Stimulated activated CD4-positive, alpha-beta T cell treated with anti-CD3 and anti-CD28 coated beads, Interleukin-1b, Interleukin-23, amount 100 ng/mL, for 1 hour (primary cell): ENCODE data around the gene PRKG1.

ENCODE experiments used
- DNase-seq, 2 donors: peaks; one replicate each; pipeline ENCODE4 v3.0.0-alpha.2; 2020; ENCODE audit warnings: low read depth in 2 of 2

Gene PRKG1

GRCh38 chr10:52314822-52315552 lies 1240.7 kb downstream of the PRKG1 start:
- DNase-seq = no peak

GRCh38 chr10:52316001-52316400 lies 1241.7 kb downstream of the PRKG1 start:
- no peak for DNase-seq

- DNase-seq = no peak
Observed at GRCh38 chr10:52316500-52316899, 1242.2 kb downstream of the PRKG1 start.

DNA sequence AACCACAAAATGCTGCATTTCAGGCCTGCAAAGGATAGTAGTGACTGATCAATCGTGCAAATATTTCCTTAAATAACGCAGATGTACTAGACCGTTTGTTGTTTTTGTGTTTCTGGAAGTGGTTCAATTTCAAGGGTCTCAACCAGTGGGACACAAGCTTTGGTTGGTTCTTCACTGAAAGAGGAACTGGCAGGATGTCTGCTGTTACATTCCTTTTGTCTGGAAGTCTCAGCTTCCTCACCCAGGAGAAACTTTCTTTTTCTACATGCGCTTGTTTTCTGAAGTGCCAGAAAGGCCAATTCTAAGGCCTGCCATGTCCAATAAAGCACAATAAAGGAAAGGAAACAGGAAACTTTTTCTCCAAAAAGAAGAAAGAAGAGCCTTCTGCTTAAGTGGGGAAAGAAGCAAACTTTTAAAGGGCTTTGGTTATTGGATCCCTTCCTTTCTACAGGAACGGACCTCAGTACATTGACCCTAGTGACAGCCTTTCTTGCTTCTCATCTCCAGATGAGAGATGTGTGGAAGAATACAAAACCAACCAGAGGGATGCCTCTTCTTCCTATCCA lies 1243.9 kb downstream of the PRKG1 start:
- no peak for DNase-seq

- DNase-seq = no peak
Observed at GRCh38 chr10:52318822-52319464, 1244.7 kb downstream of the PRKG1 start.

GRCh38 chr10:52319926-52320325 lies 1245.6 kb downstream of the PRKG1 start:
- DNase-seq = no peak

- no peak for DNase-seq
Observed at GRCh38 chr10:52322323-52322722, 1248.0 kb downstream of the PRKG1 start.

DNA sequence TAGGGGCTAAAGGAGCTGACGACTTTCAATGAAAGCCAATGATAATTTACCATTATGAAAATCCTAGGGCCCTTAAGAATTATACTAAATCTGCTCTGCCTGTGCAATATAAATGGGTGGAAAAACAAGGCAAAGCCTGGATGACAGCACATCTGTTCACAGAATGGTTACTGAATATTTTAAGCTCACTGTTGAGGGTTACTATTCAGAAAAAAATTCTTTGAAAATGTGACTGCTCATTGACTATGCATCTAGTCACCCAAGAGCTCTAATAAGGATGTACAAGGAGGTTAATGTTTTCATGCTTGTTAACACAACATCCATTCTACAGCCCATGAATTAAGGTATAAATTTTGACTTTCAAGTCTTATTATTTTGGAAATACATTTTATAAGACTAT lies 1248.6 kb downstream of the PRKG1 start:
- no peak for DNase-seq

GRCh38 chr10:52326382-52326781 lies 1252.1 kb downstream of the PRKG1 start:
- DNase-seq = no peak

DNA sequence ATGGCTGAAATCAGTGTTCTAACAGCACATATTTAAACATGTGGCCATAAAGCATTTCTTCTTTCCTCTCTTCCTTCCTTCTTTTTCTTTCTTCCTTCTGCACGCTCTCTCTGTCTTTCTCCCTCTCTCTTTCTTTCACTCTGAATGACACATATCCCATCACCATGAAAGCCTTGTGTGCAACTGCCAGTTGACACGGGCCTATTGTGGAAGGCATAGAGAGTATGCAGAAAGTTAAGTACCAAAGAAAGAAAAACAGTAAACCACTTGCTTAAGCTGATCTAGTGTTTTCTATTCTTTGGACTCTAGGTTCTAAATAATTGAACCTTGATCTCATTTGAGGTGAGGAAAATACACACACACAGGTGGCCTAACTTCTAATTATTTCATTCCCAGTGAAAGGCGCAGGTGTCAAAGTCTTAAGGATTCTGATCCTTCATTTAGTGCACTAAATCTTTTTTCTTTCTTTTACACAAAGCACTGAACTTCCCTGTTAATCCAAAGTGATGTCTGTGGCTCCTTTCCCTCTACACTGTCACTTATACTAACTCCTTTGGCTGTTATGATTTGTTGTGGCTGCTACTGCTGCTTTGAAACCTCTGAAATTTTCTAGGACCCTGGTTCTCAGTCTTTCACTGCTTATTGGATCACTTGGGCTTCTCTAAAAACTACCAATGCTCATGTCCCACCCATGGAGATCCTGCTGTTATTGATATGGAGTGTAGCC lies 1257.5 kb downstream of the PRKG1 start:
- DNase-seq = no peak

DNA sequence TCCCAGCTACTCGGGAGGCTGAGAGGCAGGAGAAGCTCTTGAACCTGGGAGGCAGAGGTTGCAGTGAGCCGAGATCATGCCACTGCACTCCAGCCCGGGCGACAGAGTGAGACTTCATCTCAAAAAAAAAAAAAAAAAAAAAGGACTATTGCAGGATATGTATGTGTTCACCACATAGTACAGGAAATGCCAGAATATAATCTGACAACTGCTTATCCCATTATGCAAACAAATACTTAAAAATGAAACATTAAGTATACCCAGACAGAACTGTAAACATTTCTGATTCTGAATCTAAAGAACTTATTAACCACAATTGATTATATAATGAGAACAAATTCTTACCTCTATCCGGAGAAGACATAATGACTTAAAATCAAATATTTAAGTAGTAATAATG lies 1258.5 kb downstream of the PRKG1 start:
- no peak for DNase-seq

DNA sequence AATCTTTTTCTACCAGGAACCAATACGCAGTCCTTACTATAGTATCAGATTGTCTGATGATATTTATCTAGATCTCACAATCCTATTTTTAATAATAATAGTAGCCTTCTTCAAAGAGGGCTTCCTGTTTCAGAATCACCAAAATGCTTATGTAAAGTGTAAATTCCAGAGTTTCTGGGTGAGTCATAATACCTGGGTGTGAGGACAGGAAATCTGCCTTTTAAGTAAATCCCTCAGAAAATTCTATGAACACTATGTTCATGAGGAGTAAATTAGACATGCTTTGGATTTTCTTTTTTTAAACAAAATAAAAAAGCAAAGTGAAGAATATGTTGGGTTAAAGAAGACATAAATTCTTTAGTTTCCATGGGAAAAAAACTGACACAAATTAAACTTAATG lies 1260.3 kb downstream of the PRKG1 start:
- DNase-seq = no peak

DNA sequence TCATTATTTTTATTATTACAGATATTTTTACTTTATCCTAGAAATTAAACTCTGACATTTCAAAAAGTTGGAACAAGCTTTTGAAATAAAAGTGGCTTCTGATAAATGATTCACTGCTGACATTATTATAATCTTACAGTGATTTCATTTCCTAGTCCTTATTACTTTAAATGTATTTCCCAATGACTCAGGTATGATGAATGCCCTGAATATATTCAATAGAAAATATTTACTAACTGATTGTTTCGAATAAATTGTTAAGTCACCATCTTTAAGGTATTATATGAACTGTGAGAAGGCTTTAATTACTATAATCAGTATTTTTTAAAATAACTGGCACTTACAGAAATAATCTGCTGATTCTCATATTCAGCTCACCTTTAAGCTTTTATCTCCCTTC lies 1261.4 kb downstream of the PRKG1 start:
- DNase-seq = no peak

- no peak for DNase-seq
Observed at GRCh38 chr10:52337225-52337624, 1262.9 kb downstream of the PRKG1 start.

DNA sequence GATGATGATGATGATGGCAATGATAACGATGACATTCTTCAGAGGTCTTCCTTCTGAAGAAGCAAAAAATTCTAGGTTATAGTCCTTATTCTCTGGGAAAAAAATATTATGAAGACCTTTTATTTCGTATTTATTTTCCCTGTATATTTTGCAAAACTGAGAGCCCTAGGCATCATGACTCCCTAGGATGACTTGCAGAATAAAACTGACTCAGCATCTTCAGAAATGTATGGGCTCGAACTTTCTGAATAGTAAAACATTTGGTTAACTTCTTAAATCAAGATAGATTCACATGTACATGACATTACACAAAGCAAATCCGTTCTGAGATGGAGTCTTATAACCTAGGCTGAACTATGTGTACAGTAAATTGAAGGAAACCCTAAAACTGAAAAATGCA lies 1269.2 kb downstream of the PRKG1 start:
- DNase-seq = no peak

DNA sequence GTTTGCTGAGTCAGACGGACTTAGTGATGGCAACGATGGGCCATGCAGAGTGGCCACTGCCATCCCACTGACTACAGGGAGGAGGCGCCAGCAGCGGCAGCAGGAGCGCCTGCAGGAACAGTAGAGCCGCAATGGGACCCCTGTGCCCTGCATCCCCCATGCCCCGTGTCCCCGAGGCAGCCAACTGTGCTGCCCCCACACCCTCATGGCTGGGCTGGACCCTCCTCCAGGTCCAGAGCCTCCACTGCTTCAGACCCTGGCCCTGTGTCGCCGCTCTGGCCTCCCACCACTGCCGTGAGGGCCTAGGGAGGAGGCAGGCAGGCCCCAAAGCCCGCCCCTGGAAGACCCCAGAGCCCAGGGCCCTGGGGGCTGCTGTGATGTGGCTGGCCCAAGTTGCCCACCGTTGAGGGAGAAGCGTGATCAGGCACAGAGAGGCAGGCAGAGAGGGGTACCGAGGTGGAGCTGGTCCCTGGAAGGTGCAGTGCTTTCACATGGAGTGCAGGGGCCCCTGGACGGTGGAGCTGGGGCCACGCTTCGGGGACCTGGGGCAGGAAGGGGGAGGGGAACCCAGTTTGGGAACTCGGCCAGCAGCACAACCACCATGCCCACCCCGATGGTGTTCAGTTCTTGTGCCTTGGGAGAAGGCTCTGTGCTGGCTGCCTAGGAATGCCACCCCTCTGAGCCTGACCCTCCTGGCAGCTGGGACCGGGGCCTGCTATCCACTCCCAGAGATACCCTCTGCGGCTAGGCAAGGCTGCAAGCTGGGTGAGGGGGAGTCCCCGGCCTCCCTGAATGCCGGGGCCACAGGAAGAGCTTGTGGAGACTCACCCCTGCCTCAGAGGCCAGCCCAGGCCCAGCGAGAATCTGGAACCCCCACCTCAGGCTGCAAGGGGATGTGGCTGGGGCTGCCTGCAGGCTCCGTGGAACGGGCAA lies 1272.4 kb downstream of the PRKG1 start:
- DNase-seq = no peak

- DNase-seq = no peak
Observed at GRCh38 chr10:52347327-52347667, 1273.0 kb downstream of the PRKG1 start.
